VCaP (cell line): Measurements from ENCODE around the gene RMND5B.

ENCODE experiments used
- H3K27ac ChIP-seq: fragments of 450-650 bp; 2 replicates; pipeline ENCODE4 v1.5.1; 2017
- CTCF ChIP-seq: fragments of 450-650 bp; conservative IDR thresholded peaks from 2 replicates; pipeline ENCODE4 v1.5.1; 2017; ENCODE audit warnings: mild to moderate bottlenecking, moderate library complexity

The RMND5B gene

GRCh38 chr5:178107756-178108310 lies 23.0 kb upstream of the RMND5B start:
- no peak overlapping the region for H3K27ac ChIP-seq
- no peak for TF ChIP-seq CTCF

GRCh38 chr5:178108446-178108845 lies 22.4 kb upstream of the RMND5B start:
- H3K27ac ChIP-seq, result no peak overlapping the region
- TF ChIP-seq CTCF, result no peak

- TF ChIP-seq CTCF, result no peak
- no peak overlapping the region for H3K27ac ChIP-seq
These were observed 21.8 kb upstream of the RMND5B start for GRCh38 chr5:178108966-178109365.

GRCh38 chr5:178110511-178110910 lies 20.3 kb upstream of the RMND5B start:
- TF ChIP-seq CTCF, result no peak
- no peak overlapping the region for H3K27ac ChIP-seq

GRCh38 chr5:178111925-178112324 lies 18.9 kb upstream of the RMND5B start:
- no peak overlapping the region for H3K27ac ChIP-seq
- no peak for TF ChIP-seq CTCF

- no peak for TF ChIP-seq CTCF
These were observed 18.3 kb upstream of the RMND5B start for GRCh38 chr5:178112545-178112944.

GRCh38 chr5:178113141-178113787 lies 17.6 kb upstream of the RMND5B start, which contains the start of gene N4BP3:
N4BP3 (plus strand) TSS chr5:178113532; CDS start chr5:178119584, 6,052 bp downstream.
- peak within 1 kb of the TSS; percentile 47; the same call in 1 of the 2 replicates for H3K27ac ChIP-seq
- TF ChIP-seq CTCF, result peak; percentile 51

More at GRCh38 chr5:178112545-178112944, 18.3 kb upstream of the RMND5B start:
- no peak overlapping the region for H3K27ac ChIP-seq
